Neural cell (in vitro differentiated cells): ENCODE measurements around the gene TRAPPC2B. TPM values are rescaled to one million over a fixed set of nuclear protein-coding genes. Genes with fewer than 3 reads are reported as not detected.
A peak's percentile ranks its signal among the peaks of the same experiment; 100 is the strongest.

Experiments
- H2AFZ ChIP-seq: fragments of 200-600, 300-800 bp; sonication (generic), shearing (Covaris generic); 2 replicates; pipeline ENCODE4 v1.6.0; 2014; ENCODE audit warnings: low read depth, mild to moderate bottlenecking, antibody characterized with exemption, low read length, moderate library complexity
- H3F3A ChIP-seq: fragments of 200-600 bp; shearing (Covaris generic); 2 replicates; pipeline ENCODE4 v1.6.1; 2016; ENCODE audit warnings: mild to moderate bottlenecking, moderate library complexity, mixed read lengths, antibody characterized with exemption, low read length; ENCODE audit not compliant: insufficient read depth, poor library complexity, severe bottlenecking
- H3K27ac ChIP-seq: fragments of 200-600, 300-800 bp; sonication (generic), shearing (Covaris generic); 2 replicates; pipeline ENCODE4 v1.5.1; 2014; ENCODE audit warnings: mild to moderate bottlenecking, low read length, moderate library complexity
- H3K27me3 ChIP-seq: fragments of 300-800, 200-600 bp; sonication (generic), shearing (Covaris generic); 2 replicates; pipeline ENCODE4 v1.6.0; 2014; ENCODE audit warnings: mild to moderate bottlenecking, low read depth, low read length, moderate library complexity; ENCODE audit not compliant: insufficient read depth
- H3K36me3 ChIP-seq: fragments of 300-800, 200-600 bp; sonication (generic), shearing (Covaris generic); 2 replicates; pipeline ENCODE4 v1.5.1; 2014; ENCODE audit warnings: mild to moderate bottlenecking, antibody characterized with exemption, low read length, moderate library complexity; ENCODE audit not compliant: insufficient read depth
- H3K4me2 ChIP-seq: fragments of 300-800, 200-600 bp; sonication (generic), shearing (Covaris generic); 2 replicates; pipeline ENCODE4 v1.6.0; 2014; ENCODE audit warnings: mild to moderate bottlenecking, low read length
- H3K4me3 ChIP-seq: fragments of 300-800, 200-600 bp; sonication (generic), shearing (Covaris generic); 2 replicates; pipeline ENCODE4 v1.5.1; 2014; ENCODE audit warnings: mild to moderate bottlenecking, low read length, moderate library complexity
- H3K79me2 ChIP-seq: fragments of 200-600 bp; shearing (Covaris generic); replicated peaks from 2 replicates; pipeline ENCODE4 v1.6.0; 2014; ENCODE audit warnings: mild to moderate bottlenecking, low read length, moderate library complexity; ENCODE audit not compliant: insufficient read depth
- H3K9ac ChIP-seq: fragments of 300-800, 200-600 bp; sonication (generic), shearing (Covaris generic); 2 replicates; pipeline ENCODE4 v1.6.1; 2016; ENCODE audit warnings: mild to moderate bottlenecking, low read length, mixed read lengths
- H3K9me2 ChIP-seq: fragments of 200-600 bp; shearing (Covaris generic); 2 replicates; pipeline ENCODE4 v1.6.1; 2016; ENCODE audit warnings: mild to moderate bottlenecking, low read length, mixed read lengths; ENCODE audit not compliant: insufficient read depth
- H3K9me3 ChIP-seq: fragments of 200-600, 300-800 bp; sonication (generic), shearing (Covaris generic); 2 replicates; pipeline ENCODE4 v1.6.1; 2016; ENCODE audit warnings: mild to moderate bottlenecking, mixed run types, low read length, moderate library complexity, mixed read lengths
- H4K20me1 ChIP-seq: fragments of 200-600 bp; shearing (Covaris generic); 2 replicates; pipeline ENCODE4 v1.6.1; 2016; ENCODE audit warnings: mild to moderate bottlenecking, mixed run types; ENCODE audit not compliant: insufficient read depth
- EP300 ChIP-seq: fragments of 450-650 bp; conservative IDR thresholded peaks from 2 replicates; pipeline ENCODE4 v1.6.1; 2014; ENCODE audit warnings: antibody characterized with exemption, mild to moderate bottlenecking, moderate library complexity; ENCODE audit not compliant: poor library complexity, severe bottlenecking
- EZH2 ChIP-seq: fragments of 200-600, 300-800 bp; shearing (Covaris generic), sonication (generic); IDR thresholded peaks from 2 replicates; pipeline ENCODE4 v1.6.1; 2014; ENCODE audit warnings: antibody characterized with exemption, low read length, borderline replicate concordance, mild to moderate bottlenecking; ENCODE audit not compliant: insufficient read depth, poor library complexity, severe bottlenecking
- POLR2AphosphoS5 ChIP-seq: IDR thresholded peaks from 2 replicates; pipeline ENCODE4 v1.6.1; 2012
- RAD21 ChIP-seq: fragments of 450-650 bp; conservative IDR thresholded peaks from 2 replicates; pipeline ENCODE4 v1.6.1; 2014; ENCODE audit warnings: antibody characterized with exemption, mild to moderate bottlenecking, moderate library complexity
- SMC3 ChIP-seq: fragments of 450-650 bp; conservative IDR thresholded peaks from 2 replicates; pipeline ENCODE4 v1.6.1; 2014; ENCODE audit warnings: antibody characterized with exemption, mild to moderate bottlenecking, moderate library complexity; ENCODE audit not compliant: poor library complexity
- polyA plus RNA-seq: library from polyadenylated mRNA; depleted of rRNA; stranded (reverse); fragments of >200 nt; gene quantifications from 2 replicates; pipeline ENCODE4 v1.2.3, GENCODE V29; 2014
- TF ChIP-seq, protein P1 (sequence below): IDR thresholded peaks from 2 replicates; pipeline ENCODE4 v1.6.1; 2012; ENCODE audit warnings: borderline replicate concordance
- TF ChIP-seq, protein P2 (sequence below): fragments of 450-650 bp; IDR thresholded peaks from 2 replicates; pipeline ENCODE4 v1.5.1; 2014; ENCODE audit warnings: antibody characterized with exemption, mild to moderate bottlenecking, moderate library complexity; ENCODE audit not compliant: poor library complexity, severe bottlenecking

TRAPPC2B gene
- polyA plus RNA-seq, 1 donor from 2014 or later = 42.6 TPM

DNA sequence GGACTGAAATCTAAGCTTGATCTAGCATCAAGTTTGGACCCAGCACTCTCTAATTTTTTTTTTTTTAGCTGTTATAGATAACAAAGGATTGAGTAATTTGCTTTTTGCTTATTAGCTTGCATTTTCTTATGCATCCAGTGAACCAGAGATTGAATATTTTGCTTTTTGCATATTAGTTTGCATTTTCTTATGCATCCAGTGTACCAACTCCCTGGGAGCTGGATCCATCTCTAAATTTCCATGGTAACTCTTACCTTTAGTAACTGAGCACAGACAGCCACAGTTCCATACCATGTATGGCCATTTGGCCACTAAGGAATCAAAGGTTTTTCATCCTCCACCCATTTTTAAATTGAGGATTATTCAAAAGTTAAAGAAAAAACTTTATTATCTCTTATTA, 17.6 kb downstream of the TRAPPC2B start:
- TF ChIP-seq EP300 = no peak
- TF ChIP-seq, protein P1, sequence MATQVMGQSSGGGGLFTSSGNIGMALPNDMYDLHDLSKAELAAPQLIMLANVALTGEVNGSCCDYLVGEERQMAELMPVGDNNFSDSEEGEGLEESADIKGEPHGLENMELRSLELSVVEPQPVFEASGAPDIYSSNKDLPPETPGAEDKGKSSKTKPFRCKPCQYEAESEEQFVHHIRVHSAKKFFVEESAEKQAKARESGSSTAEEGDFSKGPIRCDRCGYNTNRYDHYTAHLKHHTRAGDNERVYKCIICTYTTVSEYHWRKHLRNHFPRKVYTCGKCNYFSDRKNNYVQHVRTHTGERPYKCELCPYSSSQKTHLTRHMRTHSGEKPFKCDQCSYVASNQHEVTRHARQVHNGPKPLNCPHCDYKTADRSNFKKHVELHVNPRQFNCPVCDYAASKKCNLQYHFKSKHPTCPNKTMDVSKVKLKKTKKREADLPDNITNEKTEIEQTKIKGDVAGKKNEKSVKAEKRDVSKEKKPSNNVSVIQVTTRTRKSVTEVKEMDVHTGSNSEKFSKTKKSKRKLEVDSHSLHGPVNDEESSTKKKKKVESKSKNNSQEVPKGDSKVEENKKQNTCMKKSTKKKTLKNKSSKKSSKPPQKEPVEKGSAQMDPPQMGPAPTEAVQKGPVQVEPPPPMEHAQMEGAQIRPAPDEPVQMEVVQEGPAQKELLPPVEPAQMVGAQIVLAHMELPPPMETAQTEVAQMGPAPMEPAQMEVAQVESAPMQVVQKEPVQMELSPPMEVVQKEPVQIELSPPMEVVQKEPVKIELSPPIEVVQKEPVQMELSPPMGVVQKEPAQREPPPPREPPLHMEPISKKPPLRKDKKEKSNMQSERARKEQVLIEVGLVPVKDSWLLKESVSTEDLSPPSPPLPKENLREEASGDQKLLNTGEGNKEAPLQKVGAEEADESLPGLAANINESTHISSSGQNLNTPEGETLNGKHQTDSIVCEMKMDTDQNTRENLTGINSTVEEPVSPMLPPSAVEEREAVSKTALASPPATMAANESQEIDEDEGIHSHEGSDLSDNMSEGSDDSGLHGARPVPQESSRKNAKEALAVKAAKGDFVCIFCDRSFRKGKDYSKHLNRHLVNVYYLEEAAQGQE = no peak
- H3K4me3 ChIP-seq = no peak overlapping the region
- H3K9me2 ChIP-seq = no peaks in the 10 kb centered on the region
- H3K4me2 ChIP-seq = no peak overlapping the region
- H3K9ac ChIP-seq = no peak overlapping the region
- H3K9me3 ChIP-seq = peaks cover 4% of the 10 kb centered on the region
- no peaks in the 10 kb centered on the region for H4K20me1 ChIP-seq
- peaks cover 6% of the 10 kb centered on the region for H3K36me3 ChIP-seq
- no peak overlapping the region for H2AFZ ChIP-seq
- no peak overlapping the region for H3K27ac ChIP-seq
- H3F3A ChIP-seq = no peaks in the 10 kb centered on the region
- no peaks in the 10 kb centered on the region for H3K27me3 ChIP-seq
- no peaks in the 10 kb centered on the region for H3K79me2 ChIP-seq

DNA sequence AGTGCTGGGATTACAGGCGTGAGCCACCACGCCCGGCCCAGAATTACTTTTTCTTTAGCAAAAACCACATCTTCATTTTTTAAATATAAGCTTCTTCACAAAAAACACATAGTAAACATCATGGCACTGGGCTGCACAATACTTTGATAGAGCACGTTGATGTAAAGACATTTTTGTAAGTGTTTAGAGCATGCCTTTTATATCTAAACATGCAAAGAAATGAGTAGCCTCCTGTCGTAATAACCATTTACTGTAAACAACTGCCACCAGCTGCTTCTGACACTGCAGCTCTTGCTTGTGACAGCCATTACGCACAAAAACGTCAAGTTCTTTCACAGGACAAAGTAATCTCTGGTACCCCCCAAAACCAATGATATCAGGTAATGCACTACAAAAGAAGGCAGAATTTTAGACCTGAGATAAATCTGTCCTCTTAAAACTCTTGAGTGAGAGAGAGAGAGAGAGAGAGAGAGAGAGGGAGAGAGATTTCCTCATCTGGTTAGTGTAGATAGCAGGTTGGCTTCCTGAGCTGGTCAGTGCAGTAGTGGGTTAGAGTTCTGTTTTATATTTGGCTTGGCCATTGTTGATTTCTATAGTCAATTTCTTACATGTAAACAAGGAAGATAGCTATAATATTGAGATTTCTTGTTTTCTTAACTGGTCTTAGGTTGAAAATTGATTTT, 19.6 kb downstream of the TRAPPC2B start:
- H2AFZ ChIP-seq = no peak overlapping the region
- H3K27ac ChIP-seq = no peak overlapping the region
- H3K36me3 ChIP-seq = peaks cover 6% of the 10 kb centered on the region
- TF ChIP-seq POLR2AphosphoS5 (no peak), EZH2 (no peak), SMC3 (no peak)
- H3F3A ChIP-seq = no peaks in the 10 kb centered on the region
- peaks cover under 1% of the 10 kb centered on the region for H3K9me3 ChIP-seq
- H3K4me3 ChIP-seq = no peak overlapping the region
- no peaks in the 10 kb centered on the region for H4K20me1 ChIP-seq
- no peak overlapping the region for H3K4me2 ChIP-seq
- H3K79me2 ChIP-seq = no peaks in the 10 kb centered on the region
- no peaks in the 10 kb centered on the region for H3K9me2 ChIP-seq
- no peak overlapping the region for H3K9ac ChIP-seq
- H3K27me3 ChIP-seq = no peaks in the 10 kb centered on the region

- no peaks in the 10 kb centered on the region for H4K20me1 ChIP-seq
- H3K27me3 ChIP-seq = no peaks in the 10 kb centered on the region
- H3K4me3 ChIP-seq = peak overlapping the region; percentile 97
- H2AFZ ChIP-seq = peak overlapping the region; percentile 87
- no peaks in the 10 kb centered on the region for H3K9me2 ChIP-seq
- H3K27ac ChIP-seq = peak overlapping the region; percentile 100
- H3K9me3 ChIP-seq = no peaks in the 10 kb centered on the region
- peak overlapping the region; percentile 61 for H3K9ac ChIP-seq
- peaks cover 5% of the 10 kb centered on the region for H3F3A ChIP-seq
- no peaks in the 10 kb centered on the region for H3K36me3 ChIP-seq
- peaks cover 38% of the 10 kb centered on the region for H3K79me2 ChIP-seq
- no peak for TF ChIP-seq EP300
- TF ChIP-seq, protein P2, sequence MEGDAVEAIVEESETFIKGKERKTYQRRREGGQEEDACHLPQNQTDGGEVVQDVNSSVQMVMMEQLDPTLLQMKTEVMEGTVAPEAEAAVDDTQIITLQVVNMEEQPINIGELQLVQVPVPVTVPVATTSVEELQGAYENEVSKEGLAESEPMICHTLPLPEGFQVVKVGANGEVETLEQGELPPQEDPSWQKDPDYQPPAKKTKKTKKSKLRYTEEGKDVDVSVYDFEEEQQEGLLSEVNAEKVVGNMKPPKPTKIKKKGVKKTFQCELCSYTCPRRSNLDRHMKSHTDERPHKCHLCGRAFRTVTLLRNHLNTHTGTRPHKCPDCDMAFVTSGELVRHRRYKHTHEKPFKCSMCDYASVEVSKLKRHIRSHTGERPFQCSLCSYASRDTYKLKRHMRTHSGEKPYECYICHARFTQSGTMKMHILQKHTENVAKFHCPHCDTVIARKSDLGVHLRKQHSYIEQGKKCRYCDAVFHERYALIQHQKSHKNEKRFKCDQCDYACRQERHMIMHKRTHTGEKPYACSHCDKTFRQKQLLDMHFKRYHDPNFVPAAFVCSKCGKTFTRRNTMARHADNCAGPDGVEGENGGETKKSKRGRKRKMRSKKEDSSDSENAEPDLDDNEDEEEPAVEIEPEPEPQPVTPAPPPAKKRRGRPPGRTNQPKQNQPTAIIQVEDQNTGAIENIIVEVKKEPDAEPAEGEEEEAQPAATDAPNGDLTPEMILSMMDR = no peak
- no peak for TF ChIP-seq RAD21
- no peak for TF ChIP-seq SMC3
- TF ChIP-seq, protein P1 = no peak
- TF ChIP-seq POLR2AphosphoS5 = no peak
- H3K4me2 ChIP-seq = peak overlapping the region; percentile 0
Measured at GRCh38 chr19:57389194-57389729, 25.9 kb downstream of the TRAPPC2B start.
